Measurements from ENCODE around the gene ABCC4.

DNA sequence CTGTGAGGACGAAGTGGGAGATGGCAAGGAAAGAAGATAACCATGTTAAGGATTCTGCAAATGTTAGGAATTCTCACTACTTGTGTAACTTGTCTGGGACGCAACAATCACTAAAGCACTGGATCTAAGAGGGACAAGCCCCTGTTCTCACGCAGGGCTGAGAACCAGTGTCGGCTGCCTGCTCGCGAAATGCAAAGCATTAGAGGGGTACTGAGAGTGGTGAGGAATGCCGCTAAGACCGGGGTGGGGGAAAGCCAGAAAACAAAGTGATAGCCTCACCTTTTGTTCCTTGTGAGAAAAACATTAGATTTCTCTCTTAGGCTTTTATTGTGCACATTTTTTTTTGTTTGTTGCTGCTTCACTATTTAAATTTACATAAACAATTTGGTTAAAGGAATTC is 241.9 kb downstream of the ABCC4 start:
- TF ChIP-seq ZFHX2 (tag by site-specific recombination; conservative IDR thresholded peaks at IDR 0.05), result no peak
- TF ChIP-seq CTCF (tag by site-specific recombination; IDR thresholded peaks at IDR 0.05), result no peak
- TF ChIP-seq ZNF670 (tag by site-specific recombination; IDR thresholded peaks at IDR 0.05; ENCODE audit: low read depth), result no peak
- TF ChIP-seq SALL2 (tag by site-specific recombination; IDR thresholded peaks at IDR 0.05; ENCODE audit: borderline replicate concordance), result no peak
- TF ChIP-seq ZBTB17 (tag by site-specific recombination; IDR thresholded peaks at IDR 0.05), result no peak
- no peak for TF ChIP-seq ZNF530 (tag by site-specific recombination; IDR thresholded peaks at IDR 0.05; ENCODE audit: low read depth)
